Retinal pigment epithelial cell (primary cell): ENCODE data around the gene ARHGAP24.

Experiments
- DNase-seq: peaks from one replicate; pipeline ENCODE4 v3.0.0-alpha.2; 2010; ENCODE audit warnings: low read depth
- H3K4me3 ChIP-seq: 2 replicates; pipeline ENCODE4 v1.5.1; 2011; ENCODE audit warnings: mild to moderate bottlenecking, low read length, control low read depth, moderate library complexity
- TF ChIP-seq, protein P1 (sequence below): conservative IDR thresholded peaks from 2 replicates; pipeline ENCODE4 v1.5.1; 2011; ENCODE audit warnings: low read depth, low read length, control low read depth, inconsistent platforms

The ARHGAP24 gene

GRCh38 chr4:85672116-85672515 is 197.2 kb downstream of the ARHGAP24 start:
- no peak overlapping the region for H3K4me3 ChIP-seq
- no peak for DNase-seq
- TF ChIP-seq, protein P1, sequence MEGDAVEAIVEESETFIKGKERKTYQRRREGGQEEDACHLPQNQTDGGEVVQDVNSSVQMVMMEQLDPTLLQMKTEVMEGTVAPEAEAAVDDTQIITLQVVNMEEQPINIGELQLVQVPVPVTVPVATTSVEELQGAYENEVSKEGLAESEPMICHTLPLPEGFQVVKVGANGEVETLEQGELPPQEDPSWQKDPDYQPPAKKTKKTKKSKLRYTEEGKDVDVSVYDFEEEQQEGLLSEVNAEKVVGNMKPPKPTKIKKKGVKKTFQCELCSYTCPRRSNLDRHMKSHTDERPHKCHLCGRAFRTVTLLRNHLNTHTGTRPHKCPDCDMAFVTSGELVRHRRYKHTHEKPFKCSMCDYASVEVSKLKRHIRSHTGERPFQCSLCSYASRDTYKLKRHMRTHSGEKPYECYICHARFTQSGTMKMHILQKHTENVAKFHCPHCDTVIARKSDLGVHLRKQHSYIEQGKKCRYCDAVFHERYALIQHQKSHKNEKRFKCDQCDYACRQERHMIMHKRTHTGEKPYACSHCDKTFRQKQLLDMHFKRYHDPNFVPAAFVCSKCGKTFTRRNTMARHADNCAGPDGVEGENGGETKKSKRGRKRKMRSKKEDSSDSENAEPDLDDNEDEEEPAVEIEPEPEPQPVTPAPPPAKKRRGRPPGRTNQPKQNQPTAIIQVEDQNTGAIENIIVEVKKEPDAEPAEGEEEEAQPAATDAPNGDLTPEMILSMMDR = no peak

GRCh38 chr4:85672959-85673358 is 198.0 kb downstream of the ARHGAP24 start:
- no peak for DNase-seq
- H3K4me3 ChIP-seq = no peak overlapping the region
- TF ChIP-seq, protein P1 = no peak

DNA sequence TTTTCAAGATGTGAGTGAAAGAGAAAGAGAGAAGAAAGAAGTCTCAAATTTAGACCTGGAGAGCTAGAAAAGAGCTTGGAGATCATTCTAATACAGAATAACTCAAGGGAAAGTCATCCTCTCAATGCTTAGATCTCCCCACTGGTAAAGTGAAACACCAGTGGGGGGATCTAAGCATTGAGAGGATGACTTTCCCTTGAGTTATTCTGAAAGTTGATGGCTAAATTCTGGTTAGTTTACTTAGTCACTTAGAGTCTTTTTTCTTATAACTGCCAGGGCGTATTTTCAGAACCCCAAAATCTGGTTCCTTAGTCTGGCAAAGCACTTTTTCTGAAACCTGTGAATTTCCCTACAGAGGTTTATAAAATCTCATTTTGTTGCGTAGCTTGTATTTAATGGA is 198.6 kb downstream of the ARHGAP24 start:
- TF ChIP-seq, protein P1 = no peak
- H3K4me3 ChIP-seq = no peak overlapping the region
- no peak for DNase-seq

DNA sequence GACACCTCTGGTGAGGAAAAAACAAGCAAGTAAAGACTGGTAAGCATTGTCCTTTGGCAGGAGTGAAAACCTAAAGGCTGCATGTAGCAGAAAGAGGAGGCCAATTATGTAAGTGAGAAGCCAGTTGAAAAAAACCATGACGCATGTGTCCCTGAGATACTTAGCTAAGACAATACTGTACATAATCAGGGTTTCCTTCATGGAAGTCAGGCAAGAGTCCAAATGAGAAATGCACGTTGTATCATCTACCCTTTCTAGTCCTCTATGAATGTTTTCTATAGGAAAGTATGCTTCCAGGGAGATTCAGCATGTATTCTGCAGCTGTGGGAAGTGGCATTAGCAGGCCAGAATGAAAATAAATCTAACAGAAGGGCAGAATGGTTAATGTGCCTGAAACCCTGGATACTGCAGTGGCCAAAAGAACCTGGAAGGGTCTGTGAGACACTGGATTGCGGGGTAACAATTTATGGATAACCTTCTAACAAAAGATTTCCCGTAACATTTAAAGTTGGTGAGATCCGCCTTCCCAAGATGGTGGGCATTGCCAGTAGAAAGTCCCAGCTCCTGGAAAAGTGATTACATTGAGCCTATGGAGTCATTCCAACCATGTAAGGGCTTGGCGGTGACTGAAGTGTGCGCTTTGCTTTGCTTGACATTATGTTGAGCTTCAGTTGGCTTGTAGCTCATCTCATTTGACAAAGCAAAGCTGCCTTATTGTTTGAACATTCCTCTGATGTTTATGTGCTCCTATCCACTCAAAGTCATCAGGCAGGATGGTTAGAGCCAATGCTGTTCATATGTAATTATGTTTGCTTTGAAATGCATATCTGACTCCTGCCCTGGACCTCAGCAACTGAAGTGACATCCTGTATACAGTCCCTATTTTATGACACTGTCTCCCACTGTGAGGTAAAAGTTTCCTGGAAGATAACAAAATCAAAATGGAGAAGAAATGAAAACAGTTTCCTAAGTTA is 200.4 kb downstream of the ARHGAP24 start:
- no peak for DNase-seq
- TF ChIP-seq, protein P1 = no peak
- no peak overlapping the region for H3K4me3 ChIP-seq

DNA sequence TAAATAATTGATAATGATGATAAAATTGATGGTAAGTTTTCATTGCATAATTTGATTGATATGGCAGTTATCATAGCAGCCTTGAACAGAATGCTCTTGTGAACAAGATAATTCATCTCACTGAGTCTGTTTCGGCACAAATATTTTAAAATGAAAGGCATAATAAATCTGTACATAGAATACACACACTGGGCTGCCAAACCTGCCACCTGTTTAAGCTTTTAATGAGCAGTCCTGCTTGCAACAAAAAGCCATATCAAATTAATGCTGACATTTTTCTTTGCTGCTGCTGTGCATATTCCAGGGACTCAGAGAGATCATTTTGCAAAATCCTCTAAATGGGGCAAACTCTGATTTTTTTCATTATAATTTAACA is 201.1 kb downstream of the ARHGAP24 start:
- no peak overlapping the region for H3K4me3 ChIP-seq
- DNase-seq = no peak
- TF ChIP-seq, protein P1 = no peak

DNA sequence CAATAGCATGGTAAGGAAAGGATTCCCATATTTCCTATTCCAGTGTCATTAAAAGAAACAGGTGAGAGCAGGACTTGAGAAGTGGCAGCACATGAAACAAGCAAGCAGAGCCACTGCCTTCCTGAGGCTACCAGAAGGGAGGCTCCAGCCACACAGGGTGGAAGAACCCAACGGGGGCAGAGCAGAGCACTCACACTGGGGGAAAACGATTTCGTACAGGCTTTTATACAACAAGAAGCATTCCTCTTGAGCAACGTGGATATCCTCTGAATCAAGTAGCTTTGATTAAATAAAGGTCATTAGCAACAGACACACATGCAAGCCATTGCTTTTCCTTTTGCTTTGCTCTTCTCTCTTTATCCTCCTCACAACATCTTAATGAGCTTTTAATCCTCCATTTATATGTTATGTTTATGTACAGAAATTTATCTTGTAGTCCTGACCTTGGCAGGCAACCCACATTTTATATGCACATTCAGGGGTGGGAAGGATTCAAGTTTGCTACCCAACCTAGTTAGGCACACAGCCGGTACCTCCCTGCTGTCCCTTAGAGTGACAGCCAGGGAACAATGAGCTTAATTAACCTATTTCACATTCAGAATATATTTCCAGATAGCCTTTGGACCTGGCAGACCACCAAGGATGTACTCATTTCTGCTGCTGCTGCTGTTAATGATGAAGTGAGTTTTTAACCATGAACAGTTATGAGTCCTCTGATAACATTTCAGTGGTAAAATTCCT is 202.1 kb downstream of the ARHGAP24 start:
- H3K4me3 ChIP-seq = no peak overlapping the region
- TF ChIP-seq, protein P1 = no peak
- DNase-seq = no peak
